HG03066 (cell line): ENCODE results near the gene STX1B.

Experiments used
- ATAC-seq: cut with Tn5 transposase; IDR thresholded peaks from one replicate; pipeline ENCODE4 v1.9.1; 2021; ENCODE audit warnings: low read depth; ENCODE audit not compliant: unreplicated experiment

The STX1B gene

DNA sequence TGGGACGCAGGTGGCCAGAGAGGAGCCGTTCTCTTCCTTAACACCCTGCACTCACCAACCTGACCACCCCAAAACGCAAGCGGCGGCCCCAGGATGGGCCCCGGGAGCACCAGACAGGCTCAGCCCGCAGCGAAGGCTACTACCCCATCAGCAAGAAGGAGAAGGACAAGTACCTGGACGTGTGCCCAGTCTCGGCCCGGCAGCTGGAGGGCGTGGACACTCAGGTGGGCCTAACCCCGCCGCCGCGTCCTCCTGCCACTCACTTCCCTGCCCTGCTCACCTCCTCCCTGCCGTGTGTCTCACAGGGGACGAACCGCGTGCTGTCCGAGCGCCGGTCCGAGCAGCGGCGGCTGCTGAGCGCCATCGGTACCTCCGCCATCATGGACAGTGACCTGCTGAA is 30.0 kb downstream of the STX1B start:
- no peak for ATAC-seq

GRCh38 chr16:30980023-30980371 is 30.4 kb downstream of the STX1B start:
- ATAC-seq, result no peak

DNA sequence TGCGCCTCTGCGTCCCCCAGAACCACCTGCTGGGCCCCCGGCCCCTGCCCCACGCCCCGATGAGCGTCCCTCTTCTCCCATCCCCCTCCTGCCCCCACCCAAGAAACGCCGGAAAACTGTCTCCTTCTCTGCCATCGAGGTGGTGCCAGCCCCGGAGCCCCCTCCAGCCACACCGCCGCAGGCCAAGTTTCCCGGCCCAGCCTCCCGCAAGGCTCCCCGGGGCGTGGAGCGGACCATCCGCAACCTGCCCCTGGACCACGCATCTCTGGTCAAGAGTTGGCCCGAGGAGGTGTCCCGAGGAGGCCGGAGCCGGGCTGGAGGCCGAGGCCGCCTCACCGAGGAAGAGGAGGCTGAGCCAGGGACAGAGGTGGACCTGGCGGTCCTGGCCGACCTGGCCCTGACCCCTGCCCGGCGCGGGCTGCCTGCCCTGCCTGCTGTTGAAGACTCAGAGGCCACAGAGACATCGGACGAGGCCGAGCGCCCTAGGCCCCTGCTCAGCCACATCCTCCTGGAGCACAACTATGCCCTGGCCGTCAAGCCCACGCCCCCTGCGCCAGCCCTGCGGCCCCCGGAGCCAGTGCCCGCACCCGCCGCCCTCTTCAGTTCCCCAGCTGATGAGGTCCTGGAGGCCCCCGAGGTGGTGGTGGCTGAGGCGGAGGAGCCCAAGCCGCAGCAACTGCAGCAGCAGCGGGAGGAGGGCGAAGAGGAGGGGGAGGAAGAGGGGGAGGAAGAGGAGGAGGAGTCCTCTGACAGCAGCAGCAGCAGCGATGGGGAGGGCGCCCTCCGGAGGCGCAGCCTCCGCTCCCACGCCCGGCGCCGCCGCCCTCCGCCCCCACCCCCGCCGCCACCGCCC is 31.0 kb downstream of the STX1B start:
- ATAC-seq, result no peak

GRCh38 chr16:30977502-30977901 is 32.9 kb downstream of the STX1B start:
- no peak for ATAC-seq

DNA sequence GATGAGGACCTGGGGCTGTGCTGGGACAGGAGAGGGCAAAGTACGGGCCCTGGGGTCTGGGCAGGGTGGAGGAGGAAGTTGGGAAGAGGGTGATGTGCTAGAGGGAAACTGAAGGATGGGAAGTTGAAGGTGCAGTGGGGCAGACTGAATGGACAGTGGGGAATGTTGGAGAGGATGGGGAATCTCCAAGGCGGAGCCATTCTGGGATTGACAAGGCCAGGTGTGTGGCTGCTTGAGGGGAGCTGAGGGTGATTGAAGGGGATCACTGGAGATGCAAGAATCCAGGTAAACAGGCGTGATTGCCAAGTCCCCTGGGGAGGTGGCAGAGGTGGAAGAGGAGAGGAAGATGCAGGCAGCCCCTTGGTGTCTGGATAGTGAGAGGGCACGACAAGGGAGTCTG is 34.0 kb downstream of the STX1B start:
- ATAC-seq, result no peak

DNA sequence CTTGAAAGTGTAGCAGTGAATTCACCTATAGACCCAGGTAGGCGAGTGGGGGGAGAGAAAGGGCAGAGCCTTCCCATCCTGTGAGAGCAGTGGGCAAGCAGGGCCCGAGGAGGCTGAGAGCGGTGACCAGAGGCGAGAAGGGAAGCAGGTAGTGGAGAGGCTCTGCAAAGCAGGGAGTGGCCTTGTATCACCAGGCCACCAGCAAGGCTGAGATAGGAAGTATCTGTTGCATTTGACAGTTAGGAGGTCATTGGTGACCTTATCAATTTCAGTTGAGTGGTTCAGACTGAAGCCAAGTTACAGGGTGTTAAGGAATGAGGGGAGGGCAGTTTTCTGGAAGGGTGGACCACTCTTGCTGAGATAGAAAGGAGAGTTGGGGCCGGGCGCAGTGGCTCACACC is 36.1 kb downstream of the STX1B start:
- no peak for ATAC-seq

DNA sequence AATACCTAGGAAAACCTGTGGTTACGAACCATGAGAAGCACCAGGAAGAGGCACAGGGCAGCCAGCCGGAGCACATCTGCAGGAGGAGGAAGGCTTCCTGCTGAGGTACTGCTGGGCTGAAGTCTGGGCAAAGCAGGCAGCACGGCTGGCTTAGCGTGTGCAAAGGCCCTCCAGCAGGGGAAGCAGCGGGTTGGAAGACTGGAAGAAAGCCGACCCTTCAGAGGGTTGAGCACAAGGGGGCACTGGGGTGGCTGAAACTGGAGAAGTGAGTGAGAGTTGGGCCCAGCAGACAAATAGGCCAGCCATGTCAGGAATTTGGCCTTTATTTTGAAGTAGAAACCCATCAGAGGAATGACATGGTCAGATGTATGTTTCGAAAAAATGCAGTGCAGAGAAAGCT is 37.6 kb downstream of the STX1B start:
- ATAC-seq, result no peak

GRCh38 chr16:30971298-30971697 is 39.1 kb downstream of the STX1B start:
- ATAC-seq, result no peak

DNA sequence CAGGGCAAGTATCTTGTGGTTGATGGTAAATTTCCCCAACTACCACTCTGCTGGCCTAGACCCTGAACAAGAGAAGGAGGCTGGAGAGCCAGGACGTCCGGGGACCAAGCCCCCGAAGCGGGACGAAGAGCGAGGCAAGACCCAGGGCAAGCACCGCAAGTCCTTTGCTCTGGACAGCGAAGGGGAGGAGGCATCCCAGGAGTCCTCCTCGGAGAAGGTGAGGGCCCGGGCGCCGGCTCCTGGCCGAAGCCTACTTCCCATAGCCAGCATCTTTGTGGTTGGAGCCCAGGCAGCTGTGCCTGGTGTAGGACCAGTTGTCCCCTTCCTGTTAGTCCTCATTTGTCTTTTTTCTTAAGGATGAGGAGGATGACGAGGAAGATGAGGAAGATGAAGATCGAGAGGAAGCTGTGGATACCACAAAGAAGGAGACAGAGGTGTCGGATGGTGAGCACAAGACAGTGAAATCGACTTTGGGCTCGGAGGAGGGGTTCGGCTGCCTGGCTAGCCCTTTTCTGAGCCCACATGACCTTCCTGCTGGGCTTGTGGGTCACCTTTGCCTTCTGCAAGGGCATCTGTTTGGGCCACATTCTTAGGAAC is 41.1 kb downstream of the STX1B start:
- ATAC-seq, result no peak

DNA sequence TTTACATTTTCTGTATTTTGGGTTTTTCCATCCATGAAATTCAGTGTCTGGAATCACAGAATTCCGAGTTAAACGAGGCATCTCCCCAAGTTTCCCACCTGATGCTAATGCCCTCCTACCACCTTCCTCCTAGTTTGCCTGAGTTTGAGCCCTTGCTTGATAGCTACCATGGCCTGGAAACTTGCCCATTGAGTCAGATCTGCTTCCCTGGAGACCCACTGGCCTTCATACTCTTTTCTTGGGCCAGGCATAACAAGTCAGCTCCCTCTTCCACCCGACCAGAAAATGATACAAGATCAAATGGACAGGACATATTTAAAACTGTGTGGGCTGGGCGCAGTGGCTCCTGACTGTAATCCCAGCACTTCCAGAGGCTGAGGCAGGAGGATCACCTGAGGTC is 42.6 kb downstream of the STX1B start:
- ATAC-seq, result no peak

- no peak for ATAC-seq
Measured at GRCh38 chr16:30966033-30966619, 44.3 kb downstream of the STX1B start.

GRCh38 chr16:30965436-30965835 is 45.0 kb downstream of the STX1B start:
- no peak for ATAC-seq

GRCh38 chr16:30964574-30965226 is 45.7 kb downstream of the STX1B start:
- ATAC-seq, result no peak

DNA sequence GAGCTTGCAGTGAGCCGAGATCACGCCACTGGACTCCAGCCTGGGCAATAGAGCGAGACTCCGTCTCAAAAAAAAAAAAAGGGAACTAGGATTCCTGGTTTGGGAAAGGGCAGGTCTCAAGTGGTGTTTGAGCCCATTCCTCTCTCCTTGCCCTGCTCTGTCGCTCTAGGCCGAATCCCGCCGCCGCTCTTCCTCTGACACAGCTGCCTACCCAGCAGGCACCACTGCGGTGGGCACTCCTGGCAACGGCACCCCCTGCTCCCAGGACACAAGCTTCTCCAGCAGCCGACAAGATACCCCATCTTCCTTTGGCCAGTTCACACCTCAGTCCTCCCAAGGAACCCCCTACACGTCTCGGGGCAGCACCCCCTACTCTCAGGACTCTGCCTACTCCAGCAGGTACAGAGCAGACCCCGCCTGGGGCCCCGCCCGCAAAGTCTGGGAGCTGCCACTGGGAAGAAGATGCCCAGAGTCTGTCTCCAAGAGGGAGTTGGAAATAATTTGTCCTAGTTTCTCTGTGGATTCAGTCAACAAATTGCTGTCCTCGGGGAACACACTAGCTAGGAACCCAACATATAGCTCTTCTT is 46.4 kb downstream of the STX1B start:
- no peak for ATAC-seq

GRCh38 chr16:30961384-30961783 is 49.1 kb downstream of the STX1B start:
- ATAC-seq, result no peak

DNA sequence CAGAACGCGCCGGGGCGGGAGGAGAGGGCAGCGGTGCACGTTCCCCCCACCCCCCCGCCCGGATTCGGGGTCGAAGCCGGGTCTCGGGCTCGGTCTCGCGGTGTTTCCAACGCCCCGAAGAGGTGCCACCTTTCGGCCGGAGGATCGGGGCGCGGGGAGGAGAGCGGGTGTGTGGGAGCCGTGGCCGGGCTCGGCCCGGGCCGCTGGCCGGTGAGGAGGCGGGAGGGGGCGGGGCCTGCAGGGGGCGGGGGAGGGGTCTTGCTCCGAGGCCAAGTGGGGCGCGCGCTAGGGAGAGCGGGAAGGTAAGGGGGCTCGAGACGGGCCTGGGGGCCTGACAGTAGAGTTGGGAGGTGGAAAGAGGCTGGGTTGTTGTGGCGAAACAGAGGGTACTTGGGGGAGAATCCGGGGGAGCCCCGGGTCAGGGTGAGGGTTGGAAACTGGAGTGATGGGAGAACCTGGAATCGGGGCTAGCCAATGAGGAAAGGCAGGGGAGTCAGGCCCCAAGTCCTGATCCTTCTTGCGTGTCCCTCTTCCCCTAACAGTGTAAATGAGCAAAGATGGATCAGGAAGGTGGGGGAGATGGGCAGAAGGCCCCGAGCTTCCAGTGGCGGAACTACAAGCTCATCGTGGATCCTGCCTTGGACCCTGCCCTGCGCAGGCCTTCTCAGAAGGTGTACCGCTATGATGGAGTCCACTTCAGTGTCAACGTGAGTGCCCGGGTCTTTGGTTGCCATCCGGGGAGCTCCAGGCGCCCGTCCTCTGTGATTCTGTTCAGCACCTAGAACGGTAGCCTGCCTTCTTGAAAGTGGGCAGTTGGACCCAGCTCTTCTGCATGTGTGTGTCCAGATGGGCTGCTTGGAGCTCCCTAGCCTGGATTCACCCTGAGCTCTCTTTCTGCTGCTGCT is 52.0 kb downstream of the STX1B start:
- peak; percentile 33 for ATAC-seq

DNA sequence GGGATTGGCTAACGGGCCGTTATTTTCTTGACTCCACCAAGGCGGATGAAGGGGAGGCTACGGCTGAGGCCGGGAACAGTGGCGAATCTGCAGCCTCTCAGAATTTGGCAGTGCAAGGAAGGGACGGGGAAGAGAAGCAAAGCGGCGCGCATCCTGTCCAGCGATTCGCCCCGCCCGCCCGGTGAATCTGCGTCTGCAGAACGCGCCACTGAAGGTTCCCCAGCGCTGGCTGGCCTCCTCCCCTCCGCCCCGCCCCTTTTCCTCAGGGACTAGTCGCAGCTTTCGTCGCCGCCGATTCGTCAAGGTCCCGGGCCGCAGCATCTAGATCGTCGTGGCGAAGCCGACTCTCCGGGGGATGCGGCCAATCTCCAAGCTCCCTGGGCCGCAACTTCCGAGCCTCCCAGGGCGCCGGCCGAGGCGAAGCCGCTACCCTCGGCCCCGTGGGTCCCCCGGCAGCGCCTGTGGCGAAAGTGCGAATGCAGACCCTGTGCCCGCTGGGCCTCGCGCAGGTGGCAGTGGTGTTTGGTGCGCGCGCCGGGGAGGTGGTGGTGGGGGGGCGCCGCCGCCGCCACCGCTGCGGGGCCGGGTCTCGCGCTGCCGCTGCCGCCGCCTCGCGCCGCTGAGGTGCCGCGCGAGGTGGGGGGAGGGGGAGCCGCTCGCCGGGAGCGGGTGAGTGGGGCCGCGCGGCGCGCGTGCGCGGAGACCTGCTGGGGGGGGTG is 52.8 kb downstream of the STX1B start, which contains the start of gene SETD1A:
SETD1A (plus strand) TSS at position 299 of the 719 bp plus-strand sequence. CDS start 978 bp downstream, outside the sequence.
- peak; percentile 67 for ATAC-seq

GRCh38 chr16:30956601-30957455 is 53.6 kb downstream of the STX1B start:
- ATAC-seq, result peak; percentile 43
